Activated CD8-positive, alpha-beta memory T cell treated with anti-CD3 and anti-CD28 coated beads for 48 hours (primary cell): ENCODE measurements around the gene PHF2.
A peak's percentile ranks its signal among the peaks of the same experiment; 100 is the strongest.

Experiments
- DNase-seq, 3 experiments: peaks; one replicate each; pipeline ENCODE4 v3.0.0-alpha.2; 2020; ENCODE audit warnings: low read depth in 2 of 3, low spot score in 2 of 3

Gene PHF2

GRCh38 chr9:93576258-93577077, at the start of gene PHF2:
Gene PHF2 (plus strand): TSS chr9:93576584. CDS start chr9:93576774, 190 bp downstream.
- no peak for DNase-seq

- no peak for DNase-seq
These were observed 45.0 kb upstream of the PHF2 start for GRCh38 chr9:93531374-93531773.

GRCh38 chr9:93532141-93532540, 44.2 kb upstream of the PHF2 start:
- DNase-seq: no peak

GRCh38 chr9:93533863-93534262, 42.5 kb upstream of the PHF2 start:
- no peak for DNase-seq

DNA sequence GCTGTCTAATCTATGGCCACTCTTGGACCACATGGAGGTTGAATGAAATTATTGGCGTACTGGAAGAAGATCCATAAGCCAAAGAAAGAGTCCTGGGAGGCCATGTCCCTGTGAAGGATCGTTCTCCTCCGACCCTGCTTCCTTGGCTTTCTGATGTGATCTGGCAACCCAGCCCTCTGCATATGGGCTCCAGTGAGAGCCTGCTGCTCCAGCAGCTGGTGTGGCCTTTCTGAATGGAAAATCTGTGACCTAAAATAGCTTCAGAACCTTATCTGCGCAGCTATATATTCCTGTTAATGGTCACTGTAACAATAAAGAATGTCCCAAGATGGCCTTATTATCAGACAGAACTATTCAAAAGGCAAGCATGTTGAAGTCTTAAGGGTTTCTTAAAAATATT, 40.2 kb upstream of the PHF2 start:
- DNase-seq: no peak

DNA sequence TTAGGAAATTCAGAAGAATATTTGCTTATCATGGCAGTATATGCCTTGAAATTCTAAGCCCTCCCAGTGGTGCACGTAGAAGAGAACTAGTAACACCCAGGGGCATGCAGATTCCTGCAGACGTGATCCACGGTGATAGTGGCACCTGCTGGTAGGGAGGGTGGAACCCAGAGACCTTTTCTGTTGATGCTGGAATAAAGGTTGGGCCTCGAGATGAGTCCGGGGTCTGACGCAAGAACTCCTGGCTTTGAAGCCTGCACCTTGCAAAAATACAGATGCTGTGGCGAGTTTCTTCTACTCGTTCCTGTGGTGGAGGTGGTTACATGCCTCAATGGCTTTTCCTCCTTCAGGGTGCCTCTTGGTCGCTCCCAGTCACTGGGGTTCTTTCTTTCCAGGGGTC, 39.5 kb upstream of the PHF2 start:
- DNase-seq: no peak

DNA sequence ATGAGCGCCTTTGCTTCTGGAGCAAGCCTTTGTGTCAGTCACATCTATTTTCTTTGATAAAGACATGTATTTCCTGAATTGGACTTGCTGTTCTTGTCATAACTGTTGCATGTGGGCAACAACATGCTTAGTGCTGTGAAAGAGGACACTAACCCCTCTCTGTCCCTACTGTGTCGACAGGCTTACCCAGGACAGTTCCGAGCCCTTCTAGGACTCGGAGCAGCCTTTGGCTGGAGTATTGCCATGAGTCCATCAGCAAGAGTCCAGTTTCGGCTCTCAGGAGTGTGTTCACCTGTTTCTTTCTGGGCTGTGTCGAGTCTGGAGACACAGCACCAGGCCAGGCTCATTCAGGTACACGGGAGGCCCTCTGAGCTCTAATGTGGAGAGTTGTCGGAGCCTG, 36.1 kb upstream of the PHF2 start:
- no peak for DNase-seq

DNA sequence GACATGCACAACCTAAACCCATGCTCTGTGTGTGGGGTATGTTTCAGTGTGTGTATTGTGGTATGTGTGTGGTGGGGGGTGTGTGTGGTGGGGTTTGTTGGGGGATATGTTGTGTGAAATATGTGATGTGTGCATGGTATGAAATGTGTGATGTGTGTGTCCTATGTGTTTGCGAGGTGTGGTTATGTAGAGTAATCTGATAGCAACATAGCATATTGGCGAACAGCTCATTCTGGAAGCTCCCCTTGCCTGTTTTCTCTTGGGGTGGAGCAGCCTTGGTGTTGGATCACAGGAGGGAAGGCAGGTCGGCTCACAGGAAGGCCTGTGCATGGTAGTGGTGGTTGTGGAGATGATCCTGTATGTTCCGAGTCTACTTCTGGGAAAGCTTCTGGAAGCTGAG, 35.4 kb upstream of the PHF2 start:
- DNase-seq: no peak

- DNase-seq: no peak
These were observed 34.6 kb upstream of the PHF2 start for GRCh38 chr9:93541581-93542349.

GRCh38 chr9:93543117-93543516, 33.3 kb upstream of the PHF2 start:
- no peak for DNase-seq

- DNase-seq: no peak
These were observed 30.0 kb upstream of the PHF2 start for GRCh38 chr9:93546356-93546755.

DNA sequence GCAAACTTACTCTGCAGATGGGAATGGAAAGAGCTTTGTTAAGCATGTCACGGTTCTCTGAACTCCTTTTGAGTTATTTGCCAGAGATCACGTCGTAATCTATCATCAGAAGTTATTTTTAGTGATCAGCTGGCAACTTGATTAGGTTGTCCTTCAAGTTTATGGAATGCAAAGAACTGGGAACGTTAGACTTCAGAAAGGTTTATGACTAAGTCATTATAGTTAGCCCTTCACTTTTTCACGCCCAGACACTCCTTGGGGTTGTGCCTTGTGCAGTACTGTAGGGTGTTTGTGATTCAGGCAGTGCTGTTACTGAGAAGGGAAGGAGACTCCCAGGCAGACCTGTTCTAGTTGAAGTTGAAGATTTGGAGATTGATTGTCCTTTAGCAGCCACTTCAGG, 26.8 kb upstream of the PHF2 start:
- DNase-seq: no peak

DNA sequence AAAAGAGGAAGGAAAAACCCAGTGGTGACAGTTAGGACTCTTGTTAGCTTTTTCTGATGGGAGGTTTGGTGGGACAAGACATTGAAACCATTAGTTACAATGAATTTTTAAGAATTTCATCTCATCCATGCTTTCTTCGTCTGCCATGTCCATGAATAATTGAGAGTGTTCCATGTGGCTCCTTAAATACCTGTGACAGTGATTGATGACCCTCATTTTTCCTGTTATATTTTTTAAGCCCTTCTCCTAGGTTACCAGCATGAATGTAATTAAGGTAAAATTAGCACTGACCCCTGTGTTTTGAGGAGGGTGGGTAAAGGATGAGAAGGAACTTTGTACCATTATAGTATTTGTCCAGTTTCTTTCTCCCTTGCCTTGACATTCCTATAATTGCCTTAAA, 23.5 kb upstream of the PHF2 start:
- no peak for DNase-seq

- no peak for DNase-seq
These were observed 21.0 kb upstream of the PHF2 start for GRCh38 chr9:93555370-93555769.

DNA sequence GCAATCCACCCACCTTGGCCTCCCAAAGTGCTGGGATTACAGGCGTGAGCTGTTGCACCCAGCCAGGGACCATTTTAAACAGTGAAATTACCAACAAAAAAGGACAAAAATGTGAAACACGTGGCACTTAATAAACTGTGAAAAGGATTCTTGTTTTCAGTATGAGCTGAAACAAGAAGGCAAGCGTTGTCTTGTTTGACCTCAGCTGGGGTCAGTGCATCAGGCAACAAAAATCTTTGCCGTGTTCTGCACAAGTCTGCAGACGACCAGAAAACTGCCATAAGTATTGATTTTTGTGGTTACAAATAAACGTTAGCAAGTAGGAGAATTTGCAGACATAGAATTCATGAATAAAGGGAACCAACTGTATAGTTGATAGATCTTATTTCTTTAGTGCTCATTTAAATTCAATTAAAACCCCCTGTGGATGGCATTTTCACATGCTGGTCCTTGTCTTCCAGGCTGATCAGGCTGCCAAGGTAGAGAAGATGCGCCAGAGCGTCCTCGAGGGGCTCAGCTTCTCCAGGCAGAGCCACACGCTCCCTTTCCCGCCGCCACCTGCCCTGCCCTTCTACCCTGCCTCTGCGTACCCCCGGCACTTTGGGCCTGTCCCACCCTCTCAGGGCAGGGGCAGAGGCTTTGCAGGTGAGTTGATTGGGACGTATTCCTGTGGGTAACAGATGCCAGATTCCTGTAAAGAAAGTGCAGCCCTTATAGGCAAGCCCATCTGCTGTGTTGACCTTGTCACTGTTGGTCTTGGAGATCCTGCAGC, 18.8 kb upstream of the PHF2 start:
- DNase-seq: no peak

- DNase-seq: no peak
These were observed 17.9 kb upstream of the PHF2 start for GRCh38 chr9:93558503-93558902.

- no peak for DNase-seq
These were observed 15.4 kb upstream of the PHF2 start for GRCh38 chr9:93560991-93561390.

GRCh38 chr9:93562157-93562556, 14.2 kb upstream of the PHF2 start:
- no peak for DNase-seq

GRCh38 chr9:93565089-93565488, 11.3 kb upstream of the PHF2 start:
- DNase-seq: no peak

- DNase-seq: peak; percentile 99
These were observed 9.7 kb upstream of the PHF2 start for GRCh38 chr9:93566408-93567270.
